ENCODE data around the gene PIGQ. TPM values are rescaled to one million over a fixed set of nuclear protein-coding genes. Genes with fewer than 3 reads are reported as not detected.

PIGQ gene
- total RNA-seq, 1 donor from 2014 or later = 70.2 TPM

DNA sequence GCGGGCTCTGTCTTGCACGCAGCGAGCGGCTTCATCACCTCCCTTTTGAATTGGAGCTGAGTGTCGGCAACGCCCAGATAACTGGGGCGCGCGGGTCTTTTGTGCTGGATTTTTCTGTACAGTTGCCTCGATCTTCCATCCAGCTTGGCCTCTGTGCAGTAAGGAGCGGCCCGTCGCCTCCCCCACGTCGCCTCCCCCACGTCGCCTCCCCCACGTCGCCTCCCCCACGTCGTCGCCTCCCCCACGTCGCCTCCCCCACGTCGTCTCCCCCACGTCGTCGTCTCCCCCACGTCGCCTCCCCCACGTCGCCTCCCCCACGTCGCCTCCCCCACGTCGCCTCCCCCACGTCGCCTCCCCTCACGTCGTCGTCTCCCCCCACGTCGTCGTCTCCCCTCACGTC is 25.3 kb upstream of the PIGQ start:
- peaks cover 17 to 37% of the 10 kb centered on the region in 2 donors for H3K36me3 ChIP-seq
- no peak overlapping the region for H3K4me3 ChIP-seq
- TF ChIP-seq CTCF (IDR thresholded peaks at IDR 0.05) = no peak
- H3K27me3 ChIP-seq = no peaks in the 10 kb centered on the region
- intact Hi-C loops (cut with DNase I) = no loop called here
- DNase-seq (ENCODE audit: low spot score in 2 of 2) = no peak
- H3K27ac ChIP-seq = no peak overlapping the region
- no peaks in the 10 kb centered on the region for H3K9me3 ChIP-seq
- no peaks in the 10 kb centered on the region for H3K4me1 ChIP-seq

DNA sequence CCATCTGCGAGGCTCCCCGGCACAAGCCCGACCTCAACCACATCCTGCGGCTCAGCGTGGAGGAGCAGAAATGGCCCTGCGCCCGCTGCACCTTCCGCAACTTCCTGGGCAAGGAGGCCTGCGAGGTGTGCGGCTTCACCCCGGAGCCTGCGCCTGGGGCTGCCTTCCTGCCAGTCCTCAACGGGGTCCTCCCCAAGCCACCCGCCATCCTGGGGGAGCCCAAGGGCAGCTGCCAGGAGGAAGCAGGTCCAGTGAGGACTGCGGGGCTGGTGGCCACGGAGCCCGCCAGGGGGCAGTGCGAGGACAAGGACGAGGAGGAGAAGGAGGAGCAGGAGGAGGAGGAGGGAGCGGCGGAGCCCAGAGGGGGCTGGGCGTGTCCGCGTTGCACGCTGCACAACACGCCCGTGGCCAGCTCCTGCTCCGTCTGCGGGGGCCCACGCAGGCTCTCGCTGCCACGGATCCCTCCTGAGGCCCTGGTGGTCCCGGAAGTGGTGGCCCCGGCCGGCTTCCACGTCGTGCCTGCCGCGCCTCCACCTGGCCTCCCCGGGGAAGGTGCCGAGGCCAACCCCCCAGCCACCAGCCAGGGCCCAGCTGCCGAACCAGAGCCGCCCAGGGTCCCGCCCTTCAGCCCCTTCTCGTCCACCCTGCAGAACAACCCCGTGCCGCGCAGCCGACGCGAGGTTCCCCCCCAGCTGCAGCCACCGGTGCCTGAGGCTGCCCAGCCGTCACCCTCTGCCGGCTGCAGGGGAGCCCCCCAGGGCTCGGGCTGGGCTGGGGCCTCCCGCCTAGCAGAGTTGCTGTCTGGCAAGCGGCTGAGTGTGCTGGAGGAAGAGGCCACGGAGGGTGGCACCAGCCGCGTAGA is 22.6 kb upstream of the PIGQ start:
- intact Hi-C loops (cut with DNase I) = no loop called here
- peaks cover 33 to 44% of the 10 kb centered on the region in 2 donors for H3K36me3 ChIP-seq

DNA sequence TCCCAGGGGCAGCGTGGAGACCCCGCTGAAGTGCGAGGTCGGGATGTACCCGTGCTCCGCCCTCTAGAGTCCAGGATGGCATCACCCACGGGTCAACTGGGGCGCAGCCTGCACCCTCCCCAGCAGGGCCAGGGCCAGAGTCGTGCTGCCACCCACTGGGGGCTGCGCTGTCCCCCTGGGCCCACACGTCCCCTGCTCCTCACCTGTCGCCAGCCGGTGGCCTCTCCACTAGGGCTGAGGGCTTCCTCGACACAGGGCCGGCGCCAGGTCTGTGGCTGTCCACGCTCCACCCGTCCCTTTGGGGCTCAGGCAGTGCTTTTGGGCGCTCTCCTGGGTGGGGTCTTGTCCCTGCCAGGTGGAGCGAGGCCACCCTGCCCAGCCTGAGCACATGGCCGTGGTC is 21.2 kb upstream of the PIGQ start:
- Histone ChIP-seq H3K27me3 (no peaks in the 10 kb centered on the region), H3K36me3 (peaks cover 45 to 57% of the 10 kb centered on the region in 2 donors), H3K27ac (no peak overlapping the region), H3K9me3 (no peaks in the 10 kb centered on the region), H3K4me3 (no peak overlapping the region), H3K4me1 (no peaks in the 10 kb centered on the region)
- no peak for DNase-seq (ENCODE audit: low spot score in 2 of 2)
- TF ChIP-seq CTCF (IDR thresholded peaks at IDR 0.05) = no peak
- intact Hi-C loops (cut with DNase I) = no loop called here

More for the DNA sequence above, 22.6 kb upstream of the PIGQ start:
- TF ChIP-seq CTCF (IDR thresholded peaks at IDR 0.05) = peak in 1 of 3 experiments; percentile 27
- H3K4me3 ChIP-seq = no peak overlapping the region
- H3K4me1 ChIP-seq = no peaks in the 10 kb centered on the region
- no peaks in the 10 kb centered on the region for H3K9me3 ChIP-seq
- no peak for DNase-seq (ENCODE audit: low spot score in 2 of 2)
- H3K27me3 ChIP-seq = no peaks in the 10 kb centered on the region
- H3K27ac ChIP-seq = no peak overlapping the region

- peaks cover 45 to 58% of the 10 kb centered on the region in 2 donors for H3K36me3 ChIP-seq
- intact Hi-C loops (cut with DNase I) = no loop called here
- no peak for TF ChIP-seq CTCF (IDR thresholded peaks at IDR 0.05)
Measured at GRCh38 chr16:549544-550263, 20.1 kb upstream of the PIGQ start.

GRCh38 chr16:551210-551609 is 18.6 kb upstream of the PIGQ start:
- Histone ChIP-seq H3K36me3 (peaks cover 45 to 58% of the 10 kb centered on the region in 2 donors), H3K27me3 (no peaks in the 10 kb centered on the region), H3K27ac (no peak overlapping the region), H3K4me1 (no peaks in the 10 kb centered on the region), H3K4me3 (no peak overlapping the region), H3K9me3 (no peaks in the 10 kb centered on the region)
- DNase-seq (ENCODE audit: low spot score in 2 of 2) = no peak
- no peak for TF ChIP-seq CTCF (IDR thresholded peaks at IDR 0.05)
- intact Hi-C loops (cut with DNase I) = no loop called here

More at GRCh38 chr16:549544-550263, 20.1 kb upstream of the PIGQ start:
- Histone ChIP-seq H3K27me3 (no peaks in the 10 kb centered on the region), H3K4me1 (no peaks in the 10 kb centered on the region), H3K4me3 (no peak overlapping the region), H3K9me3 (no peaks in the 10 kb centered on the region), H3K27ac (no peak overlapping the region)
- DNase-seq (ENCODE audit: low spot score in 2 of 2) = no peak
